Chondrocyte (in vitro differentiated cells): Measurements from ENCODE around the gene LCE1F. TPM values are rescaled to one million over a fixed set of nuclear protein-coding genes. Genes with fewer than 3 reads are reported as not detected.

Experiments
- DNase-seq: peaks from one replicate; pipeline ENCODE4 v3.0.0; 2021; ENCODE audit warnings: mixed read lengths, low spot score
- H3K27ac Mint-ChIP-seq: one replicate; pipeline ENCODE4 v1.8.0; 2021; ENCODE audit warnings: mild to moderate bottlenecking, moderate library complexity, mixed read lengths; ENCODE audit not compliant: unreplicated experiment
- H3K27me3 Mint-ChIP-seq: 2 replicates; pipeline ENCODE4 v1.8.0; 2021; ENCODE audit warnings: low read depth, mixed read lengths
- H3K36me3 Mint-ChIP-seq: 2 replicates; pipeline ENCODE4 v1.8.0; 2021; ENCODE audit warnings: low read depth, mixed read lengths
- H3K4me1 Mint-ChIP-seq: 2 replicates; pipeline ENCODE4 v1.8.0; 2021; ENCODE audit warnings: low read depth, mild to moderate bottlenecking, mixed read lengths
- H3K4me3 Mint-ChIP-seq: one replicate; pipeline ENCODE4 v1.8.0; 2021; ENCODE audit warnings: mild to moderate bottlenecking, moderate library complexity, mixed read lengths; ENCODE audit not compliant: unreplicated experiment
- H3K9me3 Mint-ChIP-seq: 2 replicates; pipeline ENCODE4 v1.8.0; 2021; ENCODE audit warnings: low read depth, mixed read lengths
- total RNA-seq: library from RNA; stranded (reverse); gene quantifications from 3 replicates; pipeline ENCODE4 v1.2.1, GENCODE V29; 2021
- TF ChIP-seq, protein P1 (sequence below): fragments of 200-600 bp; sonication (generic); IDR thresholded peaks from 2 replicates; pipeline ENCODE4 v1.5.0; 2021; ENCODE audit warnings: antibody characterized with exemption, mild to moderate bottlenecking, moderate library complexity

The LCE1F gene
- total RNA-seq, 1 donor from 2014 or later, result not detected

DNA sequence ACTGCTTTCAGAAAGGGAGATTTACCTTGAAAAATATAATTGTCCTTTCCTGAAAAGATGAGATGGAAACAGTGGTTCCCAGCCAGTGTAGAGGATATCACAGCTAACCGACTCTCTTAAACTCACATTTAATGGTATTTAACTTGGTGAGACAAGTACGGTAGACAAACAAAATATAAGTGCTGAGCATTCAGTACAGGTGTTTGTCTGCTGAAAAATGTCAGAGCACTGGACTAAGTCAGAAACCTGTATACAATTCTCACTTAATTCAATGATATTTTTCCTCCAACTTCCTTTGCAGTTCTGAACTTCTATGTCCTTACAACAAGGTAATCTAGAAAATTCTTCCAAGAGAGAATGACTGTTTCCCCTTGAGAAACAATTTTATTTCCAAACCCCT lies 36.7 kb downstream of the LCE1F start, which contains the start of gene LCE1B:
TSS of gene LCE1B (plus strand) at position 301 of the 400 bp plus-strand sequence. CDS start 476 bp downstream, outside the sequence.
- no peaks in the 10 kb centered on the region for H3K36me3 Mint-ChIP-seq
- no peak within 1 kb of the TSS for H3K27ac Mint-ChIP-seq
- H3K27me3 Mint-ChIP-seq, result no peaks in the 10 kb centered on the region
- TF ChIP-seq, protein P1, sequence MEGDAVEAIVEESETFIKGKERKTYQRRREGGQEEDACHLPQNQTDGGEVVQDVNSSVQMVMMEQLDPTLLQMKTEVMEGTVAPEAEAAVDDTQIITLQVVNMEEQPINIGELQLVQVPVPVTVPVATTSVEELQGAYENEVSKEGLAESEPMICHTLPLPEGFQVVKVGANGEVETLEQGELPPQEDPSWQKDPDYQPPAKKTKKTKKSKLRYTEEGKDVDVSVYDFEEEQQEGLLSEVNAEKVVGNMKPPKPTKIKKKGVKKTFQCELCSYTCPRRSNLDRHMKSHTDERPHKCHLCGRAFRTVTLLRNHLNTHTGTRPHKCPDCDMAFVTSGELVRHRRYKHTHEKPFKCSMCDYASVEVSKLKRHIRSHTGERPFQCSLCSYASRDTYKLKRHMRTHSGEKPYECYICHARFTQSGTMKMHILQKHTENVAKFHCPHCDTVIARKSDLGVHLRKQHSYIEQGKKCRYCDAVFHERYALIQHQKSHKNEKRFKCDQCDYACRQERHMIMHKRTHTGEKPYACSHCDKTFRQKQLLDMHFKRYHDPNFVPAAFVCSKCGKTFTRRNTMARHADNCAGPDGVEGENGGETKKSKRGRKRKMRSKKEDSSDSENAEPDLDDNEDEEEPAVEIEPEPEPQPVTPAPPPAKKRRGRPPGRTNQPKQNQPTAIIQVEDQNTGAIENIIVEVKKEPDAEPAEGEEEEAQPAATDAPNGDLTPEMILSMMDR, result no peak
- no peaks in the 10 kb centered on the region for H3K4me1 Mint-ChIP-seq
- no peak for DNase-seq
- no peak within 1 kb of the TSS for H3K4me3 Mint-ChIP-seq
- H3K9me3 Mint-ChIP-seq, result peaks cover 9% of the 10 kb centered on the region

DNA sequence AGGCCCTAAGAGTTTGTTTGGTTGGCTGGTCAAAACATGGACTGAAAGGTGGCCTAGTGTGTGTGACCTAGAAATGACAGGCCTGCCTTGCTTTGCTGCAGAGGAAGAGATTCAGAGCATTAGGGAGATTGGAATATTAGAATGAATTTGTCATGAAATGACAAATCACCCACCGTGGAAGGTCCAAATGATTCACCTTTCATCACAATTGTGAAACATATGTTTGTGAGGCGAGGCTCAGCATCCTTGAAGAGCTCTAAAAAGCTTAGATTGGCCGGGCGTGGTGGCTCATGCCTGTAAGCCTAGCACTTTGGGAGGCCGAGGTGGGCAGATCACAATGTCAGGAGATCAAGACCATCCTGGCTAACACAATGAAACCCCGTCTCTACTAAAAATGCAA lies 42.4 kb downstream of the LCE1F start:
- Mint-ChIP-seq H3K36me3 (no peaks in the 10 kb centered on the region), H3K4me3 (no peak overlapping the region), H3K27ac (no peak overlapping the region), H3K9me3 (peaks cover 18% of the 10 kb centered on the region), H3K27me3 (no peaks in the 10 kb centered on the region), H3K4me1 (no peaks in the 10 kb centered on the region)
- TF ChIP-seq, protein P1, result no peak
- DNase-seq, result no peak

DNA sequence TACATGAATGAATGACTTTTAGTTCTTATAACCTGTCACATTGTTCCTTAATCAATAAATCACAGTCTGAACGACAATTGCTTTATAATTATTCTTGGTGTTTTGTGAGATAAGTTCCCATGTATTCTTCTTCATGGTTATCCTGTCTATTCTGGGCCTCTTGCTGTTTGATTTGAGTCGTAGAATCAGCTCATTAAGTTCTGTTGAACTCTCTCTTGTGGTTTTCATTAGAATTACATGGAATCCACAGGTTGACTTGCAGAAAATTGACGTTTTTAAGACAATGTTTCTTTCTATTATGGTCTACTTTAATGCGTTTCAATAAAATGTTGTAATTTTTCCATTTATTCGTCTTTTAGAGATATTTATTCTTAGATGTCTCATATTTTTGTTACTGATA lies 48.4 kb downstream of the LCE1F start:
- no peaks in the 10 kb centered on the region for H3K36me3 Mint-ChIP-seq
- H3K4me3 Mint-ChIP-seq, result no peak overlapping the region
- no peak for DNase-seq
- no peak overlapping the region for H3K27ac Mint-ChIP-seq
- H3K9me3 Mint-ChIP-seq, result peaks cover 4% of the 10 kb centered on the region
- TF ChIP-seq, protein P1, result no peak
- no peaks in the 10 kb centered on the region for H3K4me1 Mint-ChIP-seq
- H3K27me3 Mint-ChIP-seq, result no peaks in the 10 kb centered on the region

DNA sequence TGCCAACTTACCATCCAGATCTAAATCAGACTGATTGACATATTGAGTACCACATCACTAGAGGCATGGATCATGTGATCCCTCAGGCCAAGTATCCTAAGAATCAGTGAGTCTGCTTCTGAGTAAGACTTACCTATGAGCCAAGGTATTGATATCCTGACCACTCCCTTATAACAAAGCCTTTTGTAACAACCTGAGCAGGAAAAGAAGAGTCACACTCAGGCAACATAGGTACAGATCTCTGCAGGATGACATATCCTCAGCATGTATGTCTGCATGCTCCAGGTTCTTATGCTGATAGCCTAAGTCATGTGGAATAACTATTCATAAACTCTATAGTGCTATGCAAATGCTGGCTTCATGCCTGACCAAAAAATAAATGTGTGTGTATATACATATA lies 50.0 kb downstream of the LCE1F start:
- no peak overlapping the region for H3K4me3 Mint-ChIP-seq
- peaks cover 7% of the 10 kb centered on the region for H3K9me3 Mint-ChIP-seq
- DNase-seq, result no peak
- H3K27ac Mint-ChIP-seq, result no peak overlapping the region
- no peaks in the 10 kb centered on the region for H3K4me1 Mint-ChIP-seq
- no peaks in the 10 kb centered on the region for H3K36me3 Mint-ChIP-seq
- TF ChIP-seq, protein P1, result no peak
- no peaks in the 10 kb centered on the region for H3K27me3 Mint-ChIP-seq

Other genes with a start within 250 kb of the LCE1F start
- not detected in 3 replicates for gene LCE3E, start 208.4 kb upstream of the LCE1F start, total RNA-seq
- gene LCE3D, start 194.6 kb upstream of the LCE1F start, total RNA-seq, result not detected in 3 replicates
- gene LCE3C, start 174.9 kb upstream of the LCE1F start, total RNA-seq, result not detected in 3 replicates
- not detected in 3 replicates for gene LCE3B, start 161.3 kb upstream of the LCE1F start, total RNA-seq
- gene LCE3A, start 152.0 kb upstream of the LCE1F start, total RNA-seq, result not detected in 3 replicates
- not detected in 3 replicates for gene LCE2D, start 111.8 kb upstream of the LCE1F start, total RNA-seq
- gene LCE2C, start 99.9 kb upstream of the LCE1F start, total RNA-seq, result not detected in 3 replicates
- gene LCE2B, start 89.0 kb upstream of the LCE1F start, total RNA-seq, result not detected in 3 replicates
- gene LCE2A, start 76.8 kb upstream of the LCE1F start, total RNA-seq, result not detected in 3 replicates
- gene LCE4A, start 67.0 kb upstream of the LCE1F start, total RNA-seq, result not detected in 3 replicates
- not detected in 3 replicates for gene KPRP, start 17.1 kb upstream of the LCE1F start, total RNA-seq
- not detected in 3 replicates for gene LCE1E, start 11.1 kb downstream of the LCE1F start, total RNA-seq
- gene LCE1D, start 21.6 kb downstream of the LCE1F start, total RNA-seq, result not detected in 3 replicates
- gene LCE1C, start 31.5 kb downstream of the LCE1F start, total RNA-seq, result not detected in 3 replicates
- not detected in 3 replicates for gene LCE1B, start 36.8 kb downstream of the LCE1F start, total RNA-seq
- not detected in 3 replicates for gene LCE1A, start 52.3 kb downstream of the LCE1F start, total RNA-seq
- gene LCE6A, start 67.7 kb downstream of the LCE1F start, total RNA-seq, result not detected in 3 replicates
- gene LCE7A, start 84.9 kb downstream of the LCE1F start, total RNA-seq, result not detected in 3 replicates
- gene SMCP, start 103.2 kb downstream of the LCE1F start, total RNA-seq, result not detected in 3 replicates
- gene IVL, start 133.4 kb downstream of the LCE1F start, total RNA-seq, result not detected in 3 replicates
- not detected in 3 replicates for gene SPRR5, start 172.1 kb downstream of the LCE1F start, total RNA-seq
- not detected in 3 replicates for gene SPRR4, start 195.5 kb downstream of the LCE1F start, total RNA-seq
- not detected in 3 replicates for gene SPRR1A, start 208.9 kb downstream of the LCE1F start, total RNA-seq
- gene SPRR3, start 226.6 kb downstream of the LCE1F start, total RNA-seq, result not detected in 3 replicates